OCI-LY1 (cell line): Measurements from ENCODE around the gene IDUA.

Experiments
- CTCF ChIP-seq: fragments of 200-600 bp; sonication (generic), shearing (Covaris generic); IDR thresholded peaks from 2 replicates; pipeline ENCODE4 v1.5.1; 2017; ENCODE audit warnings: mild to moderate bottlenecking, antibody characterized with exemption, low read length, moderate library complexity, mixed read lengths
- EZH2 ChIP-seq: fragments of 200-600 bp; sonication (generic), shearing (Covaris generic); IDR thresholded peaks from 2 replicates; pipeline ENCODE4 v1.8.0; 2017; ENCODE audit warnings: borderline replicate concordance, mixed run types, mild to moderate bottlenecking, antibody characterized with exemption, low read length, moderate library complexity, mixed read lengths

- TF ChIP-seq CTCF (no peak), EZH2 (no peak)
These were observed 27.7 kb downstream of the IDUA start for GRCh38 chr4:1014291-1015167.
